Measurements from ENCODE around the gene MACROD1.

MACROD1 gene

GRCh38 chr11:64003807-64004589 is 161.9 kb downstream of the MACROD1 start:
- DNase-seq (ENCODE audit: low read depth): no peak
- no peak overlapping the region for H3K4me3 ChIP-seq (ENCODE audit: low read length)
- no peak for TF ChIP-seq CTCF (conservative IDR thresholded peaks at IDR 0.05; ENCODE audit: low read length)

GRCh38 chr11:64001484-64002420 is 164.2 kb downstream of the MACROD1 start:
- no peak for TF ChIP-seq CTCF (conservative IDR thresholded peaks at IDR 0.05; ENCODE audit: low read length)
- H3K4me3 ChIP-seq (ENCODE audit: low read length): no peak overlapping the region
- no peak for DNase-seq (ENCODE audit: low read depth)

GRCh38 chr11:64000740-64001483 is 165.0 kb downstream of the MACROD1 start:
- DNase-seq (ENCODE audit: low read depth): no peak
- H3K4me3 ChIP-seq (ENCODE audit: low read length): peak overlapping the region; percentile 29
- TF ChIP-seq CTCF (conservative IDR thresholded peaks at IDR 0.05; ENCODE audit: low read length): no peak

- peak; percentile 50 for TF ChIP-seq CTCF (conservative IDR thresholded peaks at IDR 0.05; ENCODE audit: low read length)
- peak; percentile 66 for DNase-seq (ENCODE audit: low read depth)
- H3K4me3 ChIP-seq (ENCODE audit: low read length): peak overlapping the region; percentile 29
Measured at GRCh38 chr11:64000026-64000739, 165.7 kb downstream of the MACROD1 start.

GRCh38 chr11:63999349-64000025 is 166.4 kb downstream of the MACROD1 start:
- DNase-seq (ENCODE audit: low read depth): no peak
- no peak overlapping the region for H3K4me3 ChIP-seq (ENCODE audit: low read length)
- no peak for TF ChIP-seq CTCF (conservative IDR thresholded peaks at IDR 0.05; ENCODE audit: low read length)
